SK-N-SH (cell line): Measurements from ENCODE around the gene KLC1.
A peak's percentile ranks its signal among the peaks of the same experiment; 100 is the strongest.

Experiments
- CTCF ChIP-seq: fragments of 200-600 bp; sonication (generic); IDR thresholded peaks from 2 replicates; pipeline ENCODE4 v1.6.1; 2017; ENCODE audit warnings: antibody characterized with exemption, mild to moderate bottlenecking, moderate library complexity
- EP300 ChIP-seq, 2 experiments: IDR thresholded peaks; 2 replicates each; pipeline versions ENCODE4 v1.4.0 to v1.6.1; 2012; ENCODE audit warnings: borderline replicate concordance in 1 of 2, low read depth in 1 of 2, low read length in 1 of 2
- FOSL2 ChIP-seq: IDR thresholded peaks from 2 replicates; pipeline ENCODE4 v1.4.0; 2012; ENCODE audit warnings: low read depth, mild to moderate bottlenecking, moderate library complexity, borderline replicate concordance
- JUND ChIP-seq: IDR thresholded peaks from 2 replicates; pipeline ENCODE4 v1.4.0; 2012
- MAX ChIP-seq: IDR thresholded peaks from 2 replicates; pipeline ENCODE4 v1.4.0; 2012; ENCODE audit warnings: low read depth
- PBX3 ChIP-seq: IDR thresholded peaks from 2 replicates; pipeline ENCODE4; 2012
- RAD21 ChIP-seq: IDR thresholded peaks from 2 replicates; pipeline ENCODE4 v1.6.1; 2012; ENCODE audit warnings: mild to moderate bottlenecking, low read length
- REST ChIP-seq: IDR thresholded peaks from 2 replicates; pipeline ENCODE4 v1.6.1; 2012; ENCODE audit warnings: mild to moderate bottlenecking, low read depth, low read length, moderate library complexity
- RXRA ChIP-seq: IDR thresholded peaks from 2 replicates; pipeline ENCODE4 v1.4.0; 2012; ENCODE audit warnings: low read depth, mild to moderate bottlenecking, borderline replicate concordance
- TEAD4 ChIP-seq: IDR thresholded peaks from 2 replicates; pipeline ENCODE4 v1.4.0; 2012; ENCODE audit warnings: mild to moderate bottlenecking, borderline replicate concordance; ENCODE audit not compliant: insufficient read depth
- YY1 ChIP-seq: IDR thresholded peaks from 2 replicates; pipeline ENCODE4 v1.4.0; 2012; ENCODE audit warnings: low read depth, mild to moderate bottlenecking

- no peak for TF ChIP-seq CTCF
- TF ChIP-seq PBX3: no peak
- no peak for TF ChIP-seq TEAD4
- 0 out of 2 replicates have a peak, but pooled peaks have one; percentile 19 for TF ChIP-seq YY1
- TF ChIP-seq RXRA: 0 out of 2 replicates have a peak, but pooled peaks have one; percentile 9
- TF ChIP-seq MAX: peak; percentile 91
- TF ChIP-seq FOSL2: no peak; the same call in 1 of the 2 replicates
- no peak for TF ChIP-seq EP300 (IDR thresholded peaks at IDR 0.05; ENCODE audit: borderline replicate concordance in 1 of 2, low read depth in 1 of 2, low read length in 1 of 2)
- no peak for TF ChIP-seq JUND
- no peak for TF ChIP-seq REST
- TF ChIP-seq RAD21: no peak
Measured at GRCh38 chr14:103628221-103628683, 759 bp upstream of the KLC1 start.
